Spleen (tissue), 7 donors: ENCODE results near the gene PLK3.

Experiments
- CTCF ChIP-seq, 11 experiments: fragments of 200-600 bp in 7 of 11; fragments of 450-650 bp in 4 of 11; sonication (generic) in 4 of 11; IDR thresholded peaks in 8 of 11; conservative IDR thresholded peaks in 3 of 11; 1 replicate in 7 of 11; 2 replicates in 4 of 11; pipeline versions ENCODE4 v1.4.0 to v1.8.0; 2016 to 2021; ENCODE audit warnings: antibody characterized with exemption in 11 of 11, inconsistent platforms in 4 of 11, mild to moderate bottlenecking in 1 of 11
- POLR2A ChIP-seq, 3 donors: fragments of 450-650 bp; IDR thresholded peaks; one replicate each; pipeline ENCODE4 v1.5.1; 2017; ENCODE audit warnings: antibody characterized with exemption in 3 of 3, mild to moderate bottlenecking in 1 of 3
- donor health status: DM: no; HTN: no; CAD: no; lungs with moderate emphysema.
- donor health status: DM: no; HTN: no; CAD: no.
- donor health status: DM: no; HTN: no; CAD: no.

DNA sequence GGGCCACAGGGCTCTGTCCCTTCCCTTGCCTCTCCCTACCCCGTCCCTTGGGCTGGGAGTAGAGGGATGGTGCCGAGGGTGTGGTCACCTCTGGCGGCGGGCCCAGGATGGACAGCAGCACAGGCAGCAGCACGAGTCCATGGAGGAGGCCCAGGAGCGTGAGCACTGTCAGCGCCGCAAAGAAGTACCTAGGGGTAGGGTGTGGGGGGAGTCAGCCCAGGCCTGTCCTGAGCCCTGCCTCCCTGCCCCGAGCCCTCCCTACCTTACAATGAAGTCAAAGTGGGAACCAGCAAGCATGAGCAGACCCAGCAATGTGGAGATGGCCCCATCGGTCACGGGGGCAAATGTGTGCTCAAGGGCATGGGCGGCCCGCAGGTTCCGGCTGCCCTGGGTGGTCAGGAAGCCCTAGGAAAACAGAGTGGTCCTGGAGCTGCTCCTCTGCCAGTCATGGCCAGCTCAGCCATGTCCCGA lies 22.8 kb downstream of the PLK3 start:
- TF ChIP-seq CTCF (IDR thresholded peaks at IDR 0.05 in 8 of 11, conservative IDR thresholded peaks at IDR 0.05 in 3 of 11) (no peak), POLR2A (IDR thresholded peaks at IDR 0.05) (no peak)
